Hepatocyte (in vitro differentiated cells): ENCODE results near the gene CLEC18C.

Experiments
- CTCF ChIP-seq: fragments of 200-600 bp; sonication (generic); IDR thresholded peaks from 2 replicates; pipeline ENCODE4 v1.5.1; 2016; ENCODE audit warnings: antibody characterized with exemption, mild to moderate bottlenecking; ENCODE audit not compliant: poor library complexity
- EZH2 ChIP-seq: fragments of 200-600 bp; sonication (generic); IDR thresholded peaks from 2 replicates; pipeline ENCODE4 v1.6.1; 2016; ENCODE audit warnings: antibody characterized with exemption, mild to moderate bottlenecking, borderline replicate concordance
- EZH2phosphoT487 ChIP-seq: fragments of 200-600 bp; sonication (generic); IDR thresholded peaks from one replicate; pipeline ENCODE4 v1.6.1; 2018; ENCODE audit warnings: antibody characterized with exemption, mild to moderate bottlenecking, low read depth, moderate library complexity; ENCODE audit not compliant: unreplicated experiment, severe bottlenecking

- no peak for TF ChIP-seq CTCF
- TF ChIP-seq EZH2: no peak
- no peak for TF ChIP-seq EZH2phosphoT487
Measured at GRCh38 chr16:70158261-70158939, 15.2 kb upstream of the CLEC18C start.
